Karpas-422 (cell line): ENCODE results near the gene CHI3L1. TPM values are rescaled to one million over a fixed set of nuclear protein-coding genes. Genes with fewer than 3 reads are reported as not detected.

Experiments
- DNase-seq: peaks from one replicate; pipeline ENCODE4 v3.0.0-alpha.2; 2015
- H2AFZ ChIP-seq: fragments of 200-600 bp; sonication (generic); 2 replicates; pipeline ENCODE4 v1.6.1; 2014; ENCODE audit warnings: antibody characterized with exemption, low read length, mixed read lengths
- H3K27ac ChIP-seq: fragments of 200-600 bp; sonication (generic); 2 replicates; pipeline ENCODE4 v1.5.1; 2014; ENCODE audit warnings: mild to moderate bottlenecking, low read length, moderate library complexity
- H3K27me3 ChIP-seq: fragments of 200-600 bp; sonication (generic); 2 replicates; pipeline ENCODE4 v1.6.1; 2014; ENCODE audit warnings: low read length, mixed read lengths
- H3K36me3 ChIP-seq: fragments of 200-600 bp; sonication (generic); 2 replicates; pipeline ENCODE4 v1.6.1; 2014; ENCODE audit warnings: low read length, mixed read lengths; ENCODE audit not compliant: insufficient read depth
- H3K4me1 ChIP-seq: fragments of 200-600 bp; sonication (generic); 2 replicates; pipeline ENCODE4 v1.6.1; 2014; ENCODE audit warnings: mild to moderate bottlenecking, low read length, mixed read lengths
- H3K4me2 ChIP-seq: fragments of 200-600 bp; sonication (generic); 2 replicates; pipeline ENCODE4 v1.6.1; 2014; ENCODE audit warnings: low read length, low read depth, mild to moderate bottlenecking; ENCODE audit not compliant: poor library complexity, severe bottlenecking
- H3K4me3 ChIP-seq: fragments of 200-600 bp; sonication (generic); 2 replicates; pipeline ENCODE4 v1.5.1; 2014; ENCODE audit warnings: mild to moderate bottlenecking, antibody characterized with exemption, low read length, mixed read lengths
- H3K79me2 ChIP-seq: fragments of 200-600 bp; sonication (generic); 2 replicates; pipeline ENCODE4 v1.6.1; 2014; ENCODE audit warnings: mild to moderate bottlenecking, low read length, mixed read lengths
- H3K9ac ChIP-seq: fragments of 200-600 bp; sonication (generic); 2 replicates; pipeline ENCODE4 v1.6.0; 2014; ENCODE audit warnings: low read length
- H3K9me2 ChIP-seq: fragments of 200-600 bp; sonication (generic), shearing (Covaris generic); replicated peaks from 2 replicates; pipeline ENCODE4 v1.6.0; 2014; ENCODE audit warnings: mild to moderate bottlenecking, low read length, moderate library complexity; ENCODE audit not compliant: insufficient read depth
- H3K9me3 ChIP-seq: fragments of 300-700, 200-600 bp; sonication (generic); 2 replicates; pipeline ENCODE4 v1.6.1; 2014; ENCODE audit warnings: low read length, mixed read lengths
- H4K20me1 ChIP-seq: fragments of 200-600 bp; sonication (generic); 2 replicates; pipeline ENCODE4 v1.6.1; 2014; ENCODE audit warnings: mild to moderate bottlenecking, antibody characterized with exemption, low read length, low read depth; ENCODE audit not compliant: insufficient read depth
- total RNA-seq: library from RNA; depleted of rRNA; stranded (reverse); fragments of >200 nt; shearing (Covaris generic); gene quantifications from 2 replicates; pipeline ENCODE4 v1.2.3, GENCODE V29; 2014; ENCODE audit warnings: low replicate concordance

Gene CHI3L1
- total RNA-seq, 1 experiment from 2014 or later, result 10.1 TPM

DNA sequence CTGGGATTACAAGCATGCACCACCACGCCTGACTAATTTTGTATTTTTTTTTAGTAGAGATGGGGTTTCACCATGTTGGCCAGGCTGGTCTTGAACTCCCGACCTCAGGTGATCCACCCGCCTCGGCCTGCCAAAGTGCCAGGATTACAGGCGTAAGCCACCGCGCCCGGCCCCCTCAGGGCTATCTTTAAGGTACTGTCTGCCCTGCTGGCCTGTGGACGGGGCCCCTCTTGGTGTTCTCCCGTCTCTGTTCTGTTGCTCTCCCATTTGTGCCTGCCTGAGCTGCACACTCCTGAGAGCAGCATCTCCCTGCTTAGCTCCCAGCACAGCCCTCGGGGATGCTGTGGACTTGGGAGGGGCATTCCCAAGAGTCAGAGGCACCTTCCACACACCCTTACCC lies 24.8 kb downstream of the CHI3L1 start:
- H3K27me3 ChIP-seq, result no peaks in the 10 kb centered on the region
- H3K36me3 ChIP-seq, result no peaks in the 10 kb centered on the region
- no peak for DNase-seq
- H3K9me2 ChIP-seq, result no peaks in the 10 kb centered on the region
- no peaks in the 10 kb centered on the region for H3K9me3 ChIP-seq
- no peak overlapping the region for H3K4me3 ChIP-seq
- peaks cover 20% of the 10 kb centered on the region for H3K4me1 ChIP-seq
- H3K79me2 ChIP-seq, result no peaks in the 10 kb centered on the region
- no peak overlapping the region for H3K27ac ChIP-seq
- no peak overlapping the region for H2AFZ ChIP-seq
- H3K4me2 ChIP-seq, result no peak overlapping the region
- no peaks in the 10 kb centered on the region for H4K20me1 ChIP-seq
- H3K9ac ChIP-seq, result no peak overlapping the region

DNA sequence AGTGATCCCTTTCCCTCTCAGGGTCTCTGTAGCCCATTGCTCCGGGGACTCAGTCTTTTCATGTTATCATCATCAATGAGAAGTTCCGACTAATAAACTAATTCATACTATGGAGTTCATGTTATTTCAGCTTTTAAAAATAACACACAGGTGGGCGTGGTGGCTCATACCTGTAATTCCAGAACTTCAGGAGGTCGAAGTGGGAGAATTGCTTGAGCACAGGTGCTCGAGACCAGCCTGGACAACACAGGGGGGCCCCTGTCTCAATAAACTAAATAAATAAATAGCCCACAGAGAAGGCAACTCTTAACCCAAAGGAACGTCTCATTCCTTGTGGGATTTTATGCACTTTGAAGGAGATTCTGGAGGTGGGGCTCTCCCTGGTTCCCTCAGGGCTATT lies 25.3 kb downstream of the CHI3L1 start:
- no peak overlapping the region for H3K4me2 ChIP-seq
- peaks cover 15% of the 10 kb centered on the region for H3K4me1 ChIP-seq
- H3K9me2 ChIP-seq, result no peaks in the 10 kb centered on the region
- DNase-seq, result no peak
- no peak overlapping the region for H2AFZ ChIP-seq
- H3K27me3 ChIP-seq, result no peaks in the 10 kb centered on the region
- H3K27ac ChIP-seq, result no peak overlapping the region
- no peak overlapping the region for H3K4me3 ChIP-seq
- no peaks in the 10 kb centered on the region for H3K36me3 ChIP-seq
- H3K9me3 ChIP-seq, result no peaks in the 10 kb centered on the region
- no peaks in the 10 kb centered on the region for H4K20me1 ChIP-seq
- no peaks in the 10 kb centered on the region for H3K79me2 ChIP-seq
- H3K9ac ChIP-seq, result no peak overlapping the region

GRCh38 chr1:203159844-203160243 lies 26.7 kb downstream of the CHI3L1 start:
- Histone ChIP-seq H3K9ac (no peak overlapping the region), H3K4me1 (peaks cover 11% of the 10 kb centered on the region), H3K27me3 (no peaks in the 10 kb centered on the region), H3K9me2 (no peaks in the 10 kb centered on the region), H3K4me3 (no peak overlapping the region), H3K27ac (no peak overlapping the region), H3K4me2 (no peak overlapping the region), H2AFZ (no peak overlapping the region), H3K36me3 (no peaks in the 10 kb centered on the region), H4K20me1 (no peaks in the 10 kb centered on the region), H3K79me2 (no peaks in the 10 kb centered on the region), H3K9me3 (no peaks in the 10 kb centered on the region)
- DNase-seq, result no peak

DNA sequence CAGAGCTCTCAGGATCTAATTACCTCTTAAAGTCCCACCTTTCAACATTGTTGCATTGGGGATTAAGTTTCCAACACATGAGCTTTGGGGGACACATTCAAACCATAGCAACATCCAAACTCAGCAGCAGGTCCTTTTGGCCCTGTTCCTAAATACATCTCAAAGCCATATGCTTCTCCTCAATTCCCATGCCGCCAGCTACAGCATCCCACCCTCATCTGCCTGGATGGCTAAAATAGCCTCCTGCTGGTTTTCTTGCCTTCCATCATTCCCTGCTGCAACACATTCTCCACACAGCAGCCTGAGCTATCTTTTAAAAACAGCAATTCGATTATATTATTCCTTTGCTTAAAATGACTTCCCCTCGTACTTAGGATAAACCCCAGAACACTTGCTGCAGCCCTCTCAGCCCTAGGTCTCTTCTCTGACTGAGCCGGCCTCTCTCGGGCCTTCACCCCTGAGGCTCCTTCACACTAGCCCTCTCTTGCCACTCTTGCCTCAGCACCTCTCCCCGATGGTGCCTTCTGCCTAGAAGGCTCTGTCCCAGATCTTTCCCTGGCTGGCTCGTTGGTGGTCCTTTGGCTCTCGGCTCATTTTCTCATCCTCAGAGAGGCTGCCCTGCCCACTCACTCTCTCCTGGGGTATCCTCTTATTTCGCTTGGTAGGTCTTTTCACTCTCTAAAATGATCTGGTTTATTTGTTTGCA lies 27.4 kb downstream of the CHI3L1 start:
- Histone ChIP-seq H3K27ac (no peak overlapping the region), H3K9me3 (no peaks in the 10 kb centered on the region), H3K27me3 (no peaks in the 10 kb centered on the region), H3K79me2 (no peaks in the 10 kb centered on the region), H2AFZ (no peak overlapping the region), H3K36me3 (no peaks in the 10 kb centered on the region), H3K9me2 (no peaks in the 10 kb centered on the region), H4K20me1 (no peaks in the 10 kb centered on the region), H3K4me3 (no peak overlapping the region), H3K4me2 (no peak overlapping the region), H3K9ac (no peak overlapping the region), H3K4me1 (peaks cover 11% of the 10 kb centered on the region)
- no peak for DNase-seq

DNA sequence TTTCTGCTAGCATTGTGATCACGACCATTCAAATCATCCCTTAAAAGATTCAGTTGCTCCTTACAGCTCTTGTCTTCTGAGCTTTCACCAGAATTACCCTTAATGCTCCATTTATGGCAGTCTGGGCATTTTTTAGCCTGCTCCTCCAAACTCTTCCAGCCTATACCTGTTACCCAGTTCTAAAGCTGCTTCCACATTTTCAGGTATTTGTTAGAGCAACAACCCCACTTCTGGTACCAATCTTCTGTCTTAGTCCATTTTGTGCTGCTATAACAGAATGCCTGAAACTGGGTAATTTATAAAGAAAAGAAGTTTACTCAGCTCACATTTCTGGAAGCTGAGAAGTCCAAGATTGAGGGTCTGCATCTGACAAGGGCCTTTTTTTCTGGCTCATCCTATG lies 28.1 kb downstream of the CHI3L1 start:
- Histone ChIP-seq H2AFZ (no peak overlapping the region), H3K27ac (no peak overlapping the region), H3K27me3 (no peaks in the 10 kb centered on the region), H3K79me2 (no peaks in the 10 kb centered on the region), H3K9ac (no peak overlapping the region), H3K4me1 (peaks cover 11% of the 10 kb centered on the region), H3K4me2 (no peak overlapping the region), H3K36me3 (no peaks in the 10 kb centered on the region), H3K9me2 (no peaks in the 10 kb centered on the region), H3K4me3 (no peak overlapping the region), H4K20me1 (no peaks in the 10 kb centered on the region), H3K9me3 (no peaks in the 10 kb centered on the region)
- DNase-seq, result no peak

DNA sequence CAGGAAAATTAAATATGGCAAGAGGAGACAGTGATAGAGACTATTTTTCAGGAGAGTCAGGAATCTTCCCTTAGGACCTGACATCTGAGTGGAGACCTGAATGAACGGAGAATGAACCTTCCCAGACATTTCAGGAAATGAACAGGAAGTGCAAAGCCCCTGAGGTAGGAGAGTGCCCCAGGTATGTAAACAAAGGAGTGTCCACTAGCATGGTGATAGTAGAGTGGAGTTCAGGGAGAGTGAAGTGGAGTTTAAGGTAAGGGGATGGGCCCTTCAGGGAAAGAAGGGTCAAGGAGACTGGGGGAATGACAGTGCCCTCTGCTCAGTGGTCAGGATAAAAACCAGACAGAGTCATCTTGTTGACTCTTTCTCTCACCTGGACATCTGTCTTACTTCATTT lies 30.2 kb downstream of the CHI3L1 start:
- Histone ChIP-seq H3K9me3 (no peaks in the 10 kb centered on the region), H3K27ac (no peak overlapping the region), H3K4me3 (no peak overlapping the region), H3K4me2 (no peak overlapping the region), H3K9ac (no peak overlapping the region), H3K79me2 (no peaks in the 10 kb centered on the region), H3K4me1 (no peaks in the 10 kb centered on the region), H2AFZ (no peak overlapping the region), H4K20me1 (no peaks in the 10 kb centered on the region), H3K27me3 (no peaks in the 10 kb centered on the region), H3K9me2 (no peaks in the 10 kb centered on the region), H3K36me3 (no peaks in the 10 kb centered on the region)
- DNase-seq, result no peak

DNA sequence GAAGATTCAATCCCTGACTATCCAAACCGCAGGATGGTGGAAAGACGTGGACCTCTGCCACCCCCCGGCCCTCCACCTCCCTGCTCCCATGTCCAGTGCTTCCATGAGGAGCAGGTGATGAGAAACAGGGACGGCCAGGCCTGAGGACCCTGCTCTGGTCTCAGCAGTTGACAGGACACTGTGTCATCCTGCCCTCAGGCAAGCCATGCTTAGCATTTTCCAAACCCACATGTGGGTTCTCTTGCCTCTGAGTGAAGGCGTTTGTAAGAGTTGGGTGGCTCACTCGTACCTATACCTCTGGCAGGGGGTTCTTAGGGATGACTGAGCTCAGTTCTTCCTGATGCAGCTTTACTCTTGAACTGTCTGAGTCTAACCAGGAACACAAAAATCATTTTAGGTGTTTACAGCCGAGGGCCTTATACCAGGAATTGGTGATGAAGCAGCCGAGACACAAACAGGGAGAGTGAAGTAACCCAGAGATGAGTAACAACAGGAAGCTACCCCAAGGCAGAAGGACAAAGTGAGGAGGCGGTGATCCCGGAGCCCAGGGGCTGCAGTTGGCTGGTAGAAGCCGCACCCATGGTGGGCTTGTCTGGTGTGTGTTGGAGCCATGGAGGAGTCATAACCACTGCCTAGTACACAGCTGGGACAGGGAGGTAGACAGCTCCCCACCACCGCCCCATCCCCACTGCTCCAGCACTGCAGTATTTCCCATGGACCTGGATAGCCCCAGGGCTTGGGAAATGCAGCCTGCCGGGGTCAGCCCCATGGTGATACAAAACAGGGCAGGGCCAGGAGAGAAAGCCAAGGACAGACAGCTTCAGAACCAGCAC lies 32.3 kb downstream of the CHI3L1 start:
- Histone ChIP-seq H3K4me1 (no peaks in the 10 kb centered on the region), H3K27me3 (no peaks in the 10 kb centered on the region; the same call in 1 of the 2 replicates), H3K36me3 (no peaks in the 10 kb centered on the region), H3K27ac (no peak overlapping the region), H3K9me2 (no peaks in the 10 kb centered on the region), H2AFZ (no peak overlapping the region), H4K20me1 (no peaks in the 10 kb centered on the region), H3K9ac (no peak overlapping the region), H3K79me2 (no peaks in the 10 kb centered on the region), H3K4me3 (no peak overlapping the region), H3K4me2 (no peak overlapping the region), H3K9me3 (no peaks in the 10 kb centered on the region)
- DNase-seq, result no peak

DNA sequence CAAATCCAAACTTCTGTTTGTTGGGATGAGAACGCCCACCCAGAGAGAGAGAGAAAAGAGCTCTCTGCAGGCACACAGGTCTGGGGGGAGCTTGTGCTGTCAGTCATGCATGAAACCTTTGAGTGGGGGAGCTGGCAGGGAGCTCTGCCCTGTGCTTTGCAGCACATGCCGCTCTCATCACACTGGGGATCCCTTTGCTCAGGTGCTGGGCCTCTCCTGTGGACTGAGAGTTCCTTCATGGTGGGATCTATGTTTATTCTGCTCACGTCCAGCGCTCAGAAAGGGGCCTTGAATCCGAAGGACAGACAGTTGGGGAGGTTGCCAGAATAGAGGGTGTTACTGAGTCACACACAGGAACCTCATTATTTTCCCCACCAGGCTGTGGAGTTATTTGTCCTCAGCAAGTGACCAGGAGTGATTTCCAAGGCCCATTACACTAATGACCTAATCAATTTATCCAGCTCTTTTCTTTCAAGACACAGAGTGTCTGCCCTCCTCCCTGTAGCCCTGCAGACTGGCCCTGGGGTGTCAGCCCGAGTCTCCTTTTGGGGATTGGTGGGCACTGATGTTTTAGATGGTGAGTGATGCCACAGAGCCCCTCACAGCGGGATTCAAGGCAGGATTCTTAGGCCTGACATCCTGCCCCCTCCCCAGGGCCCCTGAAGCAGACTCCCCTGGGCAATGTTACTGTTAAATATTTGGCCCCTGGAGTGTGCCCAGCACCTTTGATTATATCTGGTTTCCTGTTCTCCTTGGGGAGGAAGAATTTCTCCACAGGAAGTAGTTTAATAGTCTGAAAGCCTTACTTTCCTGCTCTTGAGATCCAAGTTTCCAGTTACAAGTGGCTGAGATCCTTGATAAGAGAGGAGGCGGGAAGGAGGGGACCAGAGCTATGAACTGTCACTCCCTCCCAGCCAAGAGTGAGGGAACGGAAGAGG lies 33.2 kb downstream of the CHI3L1 start:
- no peaks in the 10 kb centered on the region for H3K36me3 ChIP-seq
- no peak overlapping the region for H3K9ac ChIP-seq
- H4K20me1 ChIP-seq, result no peaks in the 10 kb centered on the region
- no peaks in the 10 kb centered on the region for H3K9me2 ChIP-seq
- no peak for DNase-seq
- H3K9me3 ChIP-seq, result no peaks in the 10 kb centered on the region
- H3K4me1 ChIP-seq, result no peaks in the 10 kb centered on the region
- H3K4me3 ChIP-seq, result no peak overlapping the region
- H3K27ac ChIP-seq, result no peak overlapping the region
- H3K79me2 ChIP-seq, result no peaks in the 10 kb centered on the region
- H2AFZ ChIP-seq, result no peak overlapping the region
- no peaks in the 10 kb centered on the region; the same call in 1 of the 2 replicates for H3K27me3 ChIP-seq
- no peak overlapping the region for H3K4me2 ChIP-seq
